HepG2 (cell line): ENCODE data around the gene ST3GAL5. TPM values are rescaled to one million over a fixed set of nuclear protein-coding genes. Genes with fewer than 3 reads are reported as not detected.
A peak's percentile ranks its signal among the peaks of the same experiment; 100 is the strongest.

Source experiments
- GATAD1 ChIP-seq: IDR thresholded peaks from 2 replicates; pipeline ENCODE4 v1.6.1; 2016; ENCODE audit warnings: missing genetic modification reagents, missing compliant biosample characterization
- HCFC1 ChIP-seq: fragments of 150-350 bp; IDR thresholded peaks from 2 replicates; pipeline ENCODE4 v1.6.1; 2014; ENCODE audit warnings: low read depth, low read length
- KDM3A ChIP-seq: IDR thresholded peaks from 2 replicates; pipeline ENCODE4 v1.6.1; 2018; ENCODE audit warnings: low read depth, missing compliant biosample characterization
- MIER3 ChIP-seq: IDR thresholded peaks from 2 replicates; pipeline ENCODE4 v1.6.1; 2016; ENCODE audit warnings: missing compliant biosample characterization, borderline replicate concordance
- TEAD3 ChIP-seq: optimal IDR thresholded peaks from 2 replicates; pipeline ENCODE3; 2016; ENCODE audit warnings: borderline replicate concordance
- THAP11 ChIP-seq: IDR thresholded peaks from 2 replicates; pipeline ENCODE4 v1.6.1; 2016; ENCODE audit warnings: missing biosample characterization, missing genetic modification reagents
- YY1 ChIP-seq: IDR thresholded peaks from 2 replicates; pipeline ENCODE4 v1.6.1; 2011; ENCODE audit warnings: low read length, low read depth, moderate library complexity, mild to moderate bottlenecking; ENCODE audit not compliant: insufficient read depth, insufficient replicate concordance
- ZNF331 ChIP-seq: sonication (generic); formaldehyde crosslinking; IDR thresholded peaks from 2 replicates; pipeline ENCODE4 v1.4.0; 2020; ENCODE audit warnings: missing genetic modification reagents
- ZNF652 ChIP-seq: IDR thresholded peaks from 2 replicates; pipeline ENCODE4 v1.6.1; 2016; ENCODE audit warnings: low read depth, borderline replicate concordance
- ZNF768 ChIP-seq: sonication (generic); formaldehyde crosslinking; IDR thresholded peaks from 2 replicates; pipeline ENCODE4 v1.4.0; 2020; ENCODE audit warnings: missing genetic modification reagents
- polyA plus RNA-seq, 8 experiments: library from polyadenylated mRNA; depleted of rRNA in 3 of 8; stranded (reverse) in 7 of 8; unstranded in 1 of 8; fragments of >200 nt; fragmentation: Illumina TruSeq in 4 of 8; extraction: Trizol in 4 of 8; gene quantifications; 2 replicates each; pipeline versions ENCODE4 v1.2.1 to v1.2.3, GENCODE V29; 2011 to 2016; ENCODE audit warnings: low read depth in 4 of 8, missing spikeins in 1 of 8, mixed read lengths in 1 of 8; ENCODE audit not compliant: insufficient read depth in 1 of 8
- total RNA-seq, 5 experiments: library from RNA; depleted of rRNA; stranded (reverse); fragments of >200 nt; fragmentation: Illumina TruSeq; extraction: Trizol; gene quantifications; 2 replicates each; pipeline ENCODE4 v1.2.3, GENCODE V29; 2016; ENCODE audit warnings: low read depth in 1 of 5
- TF ChIP-seq, protein P1 (sequence below): sonication (generic); formaldehyde crosslinking; IDR thresholded peaks from 2 replicates; pipeline ENCODE4 v1.4.0; 2020; ENCODE audit warnings: missing genetic modification reagents, mild to moderate bottlenecking, borderline replicate concordance
- TF ChIP-seq, protein P2 (sequence below): IDR thresholded peaks from 2 replicates; pipeline ENCODE4 v1.6.1; 2012; ENCODE audit warnings: low read length, improper control_type of control experiment
- TF ChIP-seq, protein P3 (sequence below): IDR thresholded peaks from 2 replicates; pipeline ENCODE4 v1.6.1; 2016; ENCODE audit warnings: low read depth, borderline replicate concordance
- TF ChIP-seq, protein P4 (sequence below): IDR thresholded peaks from 2 replicates; pipeline ENCODE4 v1.6.1; 2016; ENCODE audit warnings: control low read depth
- TF ChIP-seq, protein P5 (sequence below): sonication (generic); formaldehyde crosslinking; IDR thresholded peaks from 2 replicates; pipeline ENCODE4 v1.5.1; 2020; ENCODE audit warnings: missing genetic modification reagents, mild to moderate bottlenecking, borderline replicate concordance
- TF ChIP-seq, protein P6 (sequence below): sonication (generic); formaldehyde crosslinking; IDR thresholded peaks from 2 replicates; pipeline ENCODE4 v1.4.0; 2020; ENCODE audit warnings: missing genetic modification reagents, borderline replicate concordance

ST3GAL5 gene
- total and polyA plus RNA-seq, 2 of the 13 experiments (the other 11 are each of a cell fraction or from before 2014, with no cell fraction given) = 1.3 to 2.0 TPM

DNA sequence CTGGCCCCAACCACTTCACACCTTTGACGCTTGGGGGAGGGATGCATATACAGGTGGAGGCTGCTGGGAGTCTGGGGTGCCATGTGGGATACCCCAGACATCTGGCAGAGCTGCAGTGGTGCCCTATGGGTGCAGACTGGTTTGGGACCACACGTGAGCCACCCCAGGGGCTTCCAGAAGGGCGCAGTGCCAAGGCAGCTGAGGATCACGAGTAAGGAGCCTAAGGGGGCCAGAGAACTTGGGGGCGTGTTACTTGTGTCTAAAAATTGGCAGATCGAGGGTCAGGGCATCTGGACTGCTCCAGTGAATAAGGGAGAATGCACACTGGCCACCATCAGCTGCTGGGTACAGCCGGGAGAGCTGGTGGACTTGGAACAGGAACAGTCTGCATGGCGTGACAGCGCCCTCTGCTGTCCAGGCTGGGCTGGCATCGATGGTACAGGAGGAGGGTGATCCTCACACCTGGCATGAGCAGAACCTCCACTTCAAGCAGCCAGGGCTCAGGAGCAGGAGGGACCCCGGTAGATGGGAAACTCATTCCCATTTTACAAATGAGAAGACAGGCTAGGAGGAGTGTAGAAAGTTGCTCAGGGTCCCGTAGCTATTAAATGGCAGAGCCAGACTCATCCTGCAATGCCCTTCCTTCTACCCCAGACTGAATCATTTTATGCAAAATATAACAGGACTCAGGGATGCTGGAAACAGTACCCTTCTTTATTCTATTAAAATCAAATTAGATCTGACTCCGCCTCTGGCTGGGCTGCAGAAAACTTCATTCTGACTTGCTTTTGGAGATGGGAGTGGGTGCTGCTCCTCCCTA is 74.6 kb downstream of the ST3GAL5 start (continued):
- TF ChIP-seq, protein P1, sequence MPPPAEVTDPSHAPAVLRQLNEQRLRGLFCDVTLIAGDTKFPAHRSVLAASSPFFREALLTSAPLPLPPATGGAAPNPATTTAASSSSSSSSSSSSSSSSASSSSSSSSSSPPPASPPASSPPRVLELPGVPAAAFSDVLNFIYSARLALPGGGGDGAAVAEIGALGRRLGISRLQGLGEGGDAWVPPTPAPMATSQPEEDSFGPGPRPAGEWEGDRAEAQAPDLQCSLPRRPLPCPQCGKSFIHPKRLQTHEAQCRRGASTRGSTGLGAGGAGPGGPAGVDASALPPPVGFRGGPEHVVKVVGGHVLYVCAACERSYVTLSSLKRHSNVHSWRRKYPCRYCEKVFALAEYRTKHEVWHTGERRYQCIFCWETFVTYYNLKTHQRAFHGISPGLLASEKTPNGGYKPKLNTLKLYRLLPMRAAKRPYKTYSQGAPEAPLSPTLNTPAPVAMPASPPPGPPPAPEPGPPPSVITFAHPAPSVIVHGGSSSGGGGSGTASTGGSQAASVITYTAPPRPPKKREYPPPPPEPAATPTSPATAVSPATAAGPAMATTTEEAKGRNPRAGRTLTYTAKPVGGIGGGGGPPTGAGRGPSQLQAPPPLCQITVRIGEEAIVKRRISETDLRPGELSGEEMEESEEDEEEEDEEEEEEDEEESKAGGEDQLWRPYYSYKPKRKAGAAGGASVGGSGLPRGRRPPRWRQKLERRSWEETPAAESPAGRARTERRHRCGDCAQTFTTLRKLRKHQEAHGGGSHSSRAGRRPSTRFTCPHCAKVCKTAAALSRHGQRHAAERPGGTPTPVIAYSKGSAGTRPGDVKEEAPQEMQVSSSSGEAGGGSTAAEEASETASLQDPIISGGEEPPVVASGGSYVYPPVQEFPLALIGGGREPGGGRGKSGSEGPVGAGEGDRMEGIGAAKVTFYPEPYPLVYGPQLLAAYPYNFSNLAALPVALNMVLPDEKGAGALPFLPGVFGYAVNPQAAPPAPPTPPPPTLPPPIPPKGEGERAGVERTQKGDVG (CRISPR knock-in tag) = peak; percentile 20; the same call in 1 of the 2 replicates
- TF ChIP-seq TEAD3 (CRISPR knock-in tag) (peak; percentile 37), KDM3A (CRISPR knock-in tag) (peak; percentile 47; the same call in 1 of the 2 replicates), YY1 (peak; percentile 54), GATAD1 (CRISPR knock-in tag) (0 out of 2 replicates have a peak, but pooled peaks have one; percentile 26), THAP11 (CRISPR knock-in tag) (peak; percentile 35; the same call in 1 of the 2 replicates), ZNF652 (no peak), ZNF331 (CRISPR knock-in tag) (0 out of 2 replicates have a peak, but pooled peaks have one; percentile 12), ZNF768 (CRISPR knock-in tag) (peak; percentile 41; the same call in 1 of the 2 replicates), HCFC1 (0 out of 2 replicates have a peak, but pooled peaks have one; percentile 27), MIER3 (CRISPR knock-in tag) (peak; percentile 67; the same call in 1 of the 2 replicates)
- TF ChIP-seq, protein P2, sequence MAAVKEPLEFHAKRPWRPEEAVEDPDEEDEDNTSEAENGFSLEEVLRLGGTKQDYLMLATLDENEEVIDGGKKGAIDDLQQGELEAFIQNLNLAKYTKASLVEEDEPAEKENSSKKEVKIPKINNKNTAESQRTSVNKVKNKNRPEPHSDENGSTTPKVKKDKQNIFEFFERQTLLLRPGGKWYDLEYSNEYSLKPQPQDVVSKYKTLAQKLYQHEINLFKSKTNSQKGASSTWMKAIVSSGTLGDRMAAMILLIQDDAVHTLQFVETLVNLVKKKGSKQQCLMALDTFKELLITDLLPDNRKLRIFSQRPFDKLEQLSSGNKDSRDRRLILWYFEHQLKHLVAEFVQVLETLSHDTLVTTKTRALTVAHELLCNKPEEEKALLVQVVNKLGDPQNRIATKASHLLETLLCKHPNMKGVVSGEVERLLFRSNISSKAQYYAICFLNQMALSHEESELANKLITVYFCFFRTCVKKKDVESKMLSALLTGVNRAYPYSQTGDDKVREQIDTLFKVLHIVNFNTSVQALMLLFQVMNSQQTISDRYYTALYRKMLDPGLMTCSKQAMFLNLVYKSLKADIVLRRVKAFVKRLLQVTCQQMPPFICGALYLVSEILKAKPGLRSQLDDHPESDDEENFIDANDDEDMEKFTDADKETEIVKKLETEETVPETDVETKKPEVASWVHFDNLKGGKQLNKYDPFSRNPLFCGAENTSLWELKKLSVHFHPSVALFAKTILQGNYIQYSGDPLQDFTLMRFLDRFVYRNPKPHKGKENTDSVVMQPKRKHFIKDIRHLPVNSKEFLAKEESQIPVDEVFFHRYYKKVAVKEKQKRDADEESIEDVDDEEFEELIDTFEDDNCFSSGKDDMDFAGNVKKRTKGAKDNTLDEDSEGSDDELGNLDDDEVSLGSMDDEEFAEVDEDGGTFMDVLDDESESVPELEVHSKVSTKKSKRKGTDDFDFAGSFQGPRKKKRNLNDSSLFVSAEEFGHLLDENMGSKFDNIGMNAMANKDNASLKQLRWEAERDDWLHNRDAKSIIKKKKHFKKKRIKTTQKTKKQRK = no peak
- TF ChIP-seq, protein P3, sequence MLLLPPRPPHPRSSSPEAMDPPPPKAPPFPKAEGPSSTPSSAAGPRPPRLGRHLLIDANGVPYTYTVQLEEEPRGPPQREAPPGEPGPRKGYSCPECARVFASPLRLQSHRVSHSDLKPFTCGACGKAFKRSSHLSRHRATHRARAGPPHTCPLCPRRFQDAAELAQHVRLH = no peak; the same call in 1 of the 2 replicates
- TF ChIP-seq, protein P4, sequence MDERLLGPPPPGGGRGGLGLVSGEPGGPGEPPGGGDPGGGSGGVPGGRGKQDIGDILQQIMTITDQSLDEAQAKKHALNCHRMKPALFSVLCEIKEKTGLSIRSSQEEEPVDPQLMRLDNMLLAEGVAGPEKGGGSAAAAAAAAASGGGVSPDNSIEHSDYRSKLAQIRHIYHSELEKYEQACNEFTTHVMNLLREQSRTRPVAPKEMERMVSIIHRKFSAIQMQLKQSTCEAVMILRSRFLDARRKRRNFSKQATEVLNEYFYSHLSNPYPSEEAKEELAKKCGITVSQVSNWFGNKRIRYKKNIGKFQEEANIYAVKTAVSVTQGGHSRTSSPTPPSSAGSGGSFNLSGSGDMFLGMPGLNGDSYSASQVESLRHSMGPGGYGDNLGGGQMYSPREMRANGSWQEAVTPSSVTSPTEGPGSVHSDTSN = 0 out of 2 replicates have a peak, but pooled peaks have one; percentile 14
- TF ChIP-seq, protein P5, sequence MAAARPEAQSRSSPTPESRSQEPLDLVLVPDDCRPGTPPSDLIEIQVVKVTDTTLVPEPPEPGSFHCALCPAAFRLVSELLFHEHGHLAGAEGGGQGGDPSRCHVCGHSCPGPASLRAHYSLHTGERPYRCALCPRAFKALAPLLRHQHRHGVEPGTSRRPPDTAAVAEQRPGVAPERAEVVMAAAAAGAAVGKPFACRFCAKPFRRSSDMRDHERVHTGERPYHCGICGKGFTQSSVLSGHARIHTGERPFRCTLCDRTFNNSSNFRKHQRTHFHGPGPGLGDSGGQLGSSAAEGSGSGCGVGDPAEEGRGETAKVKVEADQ = 0 out of 2 replicates have a peak, but pooled peaks have one; percentile 48
- TF ChIP-seq, protein P6, sequence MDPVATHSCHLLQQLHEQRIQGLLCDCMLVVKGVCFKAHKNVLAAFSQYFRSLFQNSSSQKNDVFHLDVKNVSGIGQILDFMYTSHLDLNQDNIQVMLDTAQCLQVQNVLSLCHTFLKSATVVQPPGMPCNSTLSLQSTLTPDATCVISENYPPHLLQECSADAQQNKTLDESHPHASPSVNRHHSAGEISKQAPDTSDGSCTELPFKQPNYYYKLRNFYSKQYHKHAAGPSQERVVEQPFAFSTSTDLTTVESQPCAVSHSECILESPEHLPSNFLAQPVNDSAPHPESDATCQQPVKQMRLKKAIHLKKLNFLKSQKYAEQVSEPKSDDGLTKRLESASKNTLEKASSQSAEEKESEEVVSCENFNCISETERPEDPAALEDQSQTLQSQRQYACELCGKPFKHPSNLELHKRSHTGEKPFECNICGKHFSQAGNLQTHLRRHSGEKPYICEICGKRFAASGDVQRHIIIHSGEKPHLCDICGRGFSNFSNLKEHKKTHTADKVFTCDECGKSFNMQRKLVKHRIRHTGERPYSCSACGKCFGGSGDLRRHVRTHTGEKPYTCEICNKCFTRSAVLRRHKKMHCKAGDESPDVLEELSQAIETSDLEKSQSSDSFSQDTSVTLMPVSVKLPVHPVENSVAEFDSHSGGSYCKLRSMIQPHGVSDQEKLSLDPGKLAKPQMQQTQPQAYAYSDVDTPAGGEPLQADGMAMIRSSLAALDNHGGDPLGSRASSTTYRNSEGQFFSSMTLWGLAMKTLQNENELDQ (CRISPR knock-in tag) = no peak
